Astrocyte of the spinal cord (primary cell): ENCODE results near the gene RGSL1.

Experiments
- DNase-seq: peaks from one replicate; pipeline ENCODE4 v3.0.0; 2011; ENCODE audit warnings: low read depth, low spot score
- H3K4me3 ChIP-seq: 2 replicates; pipeline ENCODE4 v1.5.1; 2011; ENCODE audit warnings: low read depth, mild to moderate bottlenecking, low read length, moderate library complexity
- in situ Hi-C: cut with HindIII; loops from 2 replicates; pipeline ENCODE4 v1.10.0; 2017; ENCODE audit warnings: low sequenced_read_pairs
- TF ChIP-seq, protein P1 (sequence below): IDR thresholded peaks from 2 replicates; pipeline ENCODE4 v1.5.1; 2012; ENCODE audit warnings: low read depth, mild to moderate bottlenecking, low read length, inconsistent platforms

RGSL1 gene

GRCh38 chr1:182426442-182427430, 23.2 kb upstream of the RGSL1 start:
- H3K4me3 ChIP-seq: no peak overlapping the region
- no peak for DNase-seq
- TF ChIP-seq, protein P1, sequence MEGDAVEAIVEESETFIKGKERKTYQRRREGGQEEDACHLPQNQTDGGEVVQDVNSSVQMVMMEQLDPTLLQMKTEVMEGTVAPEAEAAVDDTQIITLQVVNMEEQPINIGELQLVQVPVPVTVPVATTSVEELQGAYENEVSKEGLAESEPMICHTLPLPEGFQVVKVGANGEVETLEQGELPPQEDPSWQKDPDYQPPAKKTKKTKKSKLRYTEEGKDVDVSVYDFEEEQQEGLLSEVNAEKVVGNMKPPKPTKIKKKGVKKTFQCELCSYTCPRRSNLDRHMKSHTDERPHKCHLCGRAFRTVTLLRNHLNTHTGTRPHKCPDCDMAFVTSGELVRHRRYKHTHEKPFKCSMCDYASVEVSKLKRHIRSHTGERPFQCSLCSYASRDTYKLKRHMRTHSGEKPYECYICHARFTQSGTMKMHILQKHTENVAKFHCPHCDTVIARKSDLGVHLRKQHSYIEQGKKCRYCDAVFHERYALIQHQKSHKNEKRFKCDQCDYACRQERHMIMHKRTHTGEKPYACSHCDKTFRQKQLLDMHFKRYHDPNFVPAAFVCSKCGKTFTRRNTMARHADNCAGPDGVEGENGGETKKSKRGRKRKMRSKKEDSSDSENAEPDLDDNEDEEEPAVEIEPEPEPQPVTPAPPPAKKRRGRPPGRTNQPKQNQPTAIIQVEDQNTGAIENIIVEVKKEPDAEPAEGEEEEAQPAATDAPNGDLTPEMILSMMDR: no peak
- in situ Hi-C loops: no loop called here

DNA sequence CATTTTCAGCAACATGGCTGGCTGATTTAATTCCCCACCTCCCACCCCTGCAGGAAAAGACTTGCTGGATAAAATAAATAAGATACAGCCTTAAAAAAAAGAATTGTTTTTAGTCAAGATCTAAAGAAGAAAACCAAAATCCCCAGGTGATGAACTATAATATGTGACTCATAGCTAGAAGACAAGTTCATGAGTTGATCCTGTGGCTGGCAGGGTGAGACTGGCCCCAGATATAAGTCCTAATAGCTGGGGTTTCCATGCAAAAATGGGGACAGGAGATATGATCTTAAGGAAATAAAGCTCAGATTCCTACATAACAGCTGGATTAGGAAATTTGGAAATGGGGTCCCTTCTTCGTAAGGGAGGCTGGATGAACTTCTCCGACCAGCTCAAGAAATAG, 21.9 kb upstream of the RGSL1 start:
- in situ Hi-C loops: no loop called here
- H3K4me3 ChIP-seq: no peak overlapping the region
- DNase-seq: no peak
- TF ChIP-seq, protein P1: no peak

- in situ Hi-C loops: no loop called here
- H3K4me3 ChIP-seq: no peak overlapping the region
- DNase-seq: no peak
- TF ChIP-seq, protein P1: no peak
These were observed 19.5 kb upstream of the RGSL1 start for GRCh38 chr1:182430263-182431068.

- TF ChIP-seq, protein P1: no peak
- H3K4me3 ChIP-seq: no peak overlapping the region
- no peak for DNase-seq
- in situ Hi-C loops: no loop called here
These were observed 18.7 kb upstream of the RGSL1 start for GRCh38 chr1:182431278-182431677.

DNA sequence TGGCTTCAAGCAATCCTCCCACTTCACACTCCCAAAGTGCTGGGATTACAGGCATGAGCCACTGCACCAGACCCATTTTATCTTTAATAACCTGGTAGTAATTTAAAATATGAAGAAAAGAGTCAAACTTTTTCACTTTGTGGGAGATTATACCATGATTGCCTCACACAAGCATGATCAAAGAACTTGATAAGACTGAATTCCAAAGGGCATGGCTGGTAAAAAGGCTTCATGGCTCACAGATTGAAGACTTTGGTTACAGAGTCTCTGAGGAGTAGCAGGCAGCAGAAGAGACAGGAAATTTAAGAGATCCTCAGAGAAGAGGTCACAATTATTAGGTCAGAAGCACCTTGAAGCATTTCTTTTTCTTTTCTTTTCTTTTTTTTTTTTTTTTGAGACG, 16.4 kb upstream of the RGSL1 start:
- H3K4me3 ChIP-seq: no peak overlapping the region
- no peak for DNase-seq
- in situ Hi-C loops: no loop called here
- TF ChIP-seq, protein P1: no peak

GRCh38 chr1:182438326-182438725, 11.6 kb upstream of the RGSL1 start:
- in situ Hi-C loops: no loop called here
- no peak overlapping the region for H3K4me3 ChIP-seq
- no peak for DNase-seq
- TF ChIP-seq, protein P1: no peak
